ENCODE results near the gene HOXA3.

DNA sequence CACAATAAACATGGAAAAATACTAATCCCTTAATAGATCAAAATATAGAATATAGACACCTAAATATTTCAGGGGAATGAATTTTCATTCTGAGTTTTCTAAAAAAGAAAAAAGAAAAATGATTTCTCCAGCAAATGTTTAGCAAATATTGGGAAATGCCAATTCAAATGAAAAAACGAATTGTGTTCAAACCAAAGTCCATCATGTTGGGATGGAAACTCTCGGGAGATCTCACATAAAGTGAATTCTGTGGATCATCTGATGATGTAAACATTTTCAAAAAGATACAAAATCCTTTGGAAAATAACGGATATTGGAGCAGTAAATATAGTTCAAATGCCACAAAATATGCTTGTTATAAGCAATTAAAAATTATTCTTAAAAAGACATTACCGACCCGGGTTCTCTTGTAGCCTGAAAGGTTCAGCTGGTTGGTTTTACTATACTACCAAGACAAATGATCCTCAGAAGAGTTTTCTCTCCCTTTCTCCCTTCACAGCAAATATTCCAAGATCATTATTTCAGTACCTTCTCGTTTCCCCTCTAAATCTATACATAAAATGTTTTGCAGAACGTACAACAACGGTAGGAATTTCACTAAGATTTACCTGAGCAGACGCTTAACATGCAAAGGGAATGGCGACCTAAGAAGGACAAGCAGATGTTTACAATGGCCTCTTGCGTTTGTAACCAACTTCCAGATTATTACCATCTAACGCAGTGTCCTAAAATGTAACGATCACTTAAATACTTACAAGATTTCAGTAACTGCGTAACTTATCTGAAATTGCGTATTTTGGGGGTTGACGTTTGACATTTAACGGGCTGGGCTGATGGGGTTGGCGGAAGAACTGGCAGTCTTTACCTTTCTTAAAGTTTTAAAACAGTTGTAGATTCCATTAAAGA is 45.0 kb upstream of the HOXA3 start:
- TF ChIP-seq, protein P1, sequence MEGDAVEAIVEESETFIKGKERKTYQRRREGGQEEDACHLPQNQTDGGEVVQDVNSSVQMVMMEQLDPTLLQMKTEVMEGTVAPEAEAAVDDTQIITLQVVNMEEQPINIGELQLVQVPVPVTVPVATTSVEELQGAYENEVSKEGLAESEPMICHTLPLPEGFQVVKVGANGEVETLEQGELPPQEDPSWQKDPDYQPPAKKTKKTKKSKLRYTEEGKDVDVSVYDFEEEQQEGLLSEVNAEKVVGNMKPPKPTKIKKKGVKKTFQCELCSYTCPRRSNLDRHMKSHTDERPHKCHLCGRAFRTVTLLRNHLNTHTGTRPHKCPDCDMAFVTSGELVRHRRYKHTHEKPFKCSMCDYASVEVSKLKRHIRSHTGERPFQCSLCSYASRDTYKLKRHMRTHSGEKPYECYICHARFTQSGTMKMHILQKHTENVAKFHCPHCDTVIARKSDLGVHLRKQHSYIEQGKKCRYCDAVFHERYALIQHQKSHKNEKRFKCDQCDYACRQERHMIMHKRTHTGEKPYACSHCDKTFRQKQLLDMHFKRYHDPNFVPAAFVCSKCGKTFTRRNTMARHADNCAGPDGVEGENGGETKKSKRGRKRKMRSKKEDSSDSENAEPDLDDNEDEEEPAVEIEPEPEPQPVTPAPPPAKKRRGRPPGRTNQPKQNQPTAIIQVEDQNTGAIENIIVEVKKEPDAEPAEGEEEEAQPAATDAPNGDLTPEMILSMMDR (IDR thresholded peaks at IDR 0.05): no peak
- no peak for TF ChIP-seq CEBPB (IDR thresholded peaks at IDR 0.05)
- TF ChIP-seq SMC3 (IDR thresholded peaks at IDR 0.05): no peak
- TF ChIP-seq TP53 (CRISPR knock-in tag; IDR thresholded peaks at IDR 0.05): no peak
- TF ChIP-seq, protein P2, sequence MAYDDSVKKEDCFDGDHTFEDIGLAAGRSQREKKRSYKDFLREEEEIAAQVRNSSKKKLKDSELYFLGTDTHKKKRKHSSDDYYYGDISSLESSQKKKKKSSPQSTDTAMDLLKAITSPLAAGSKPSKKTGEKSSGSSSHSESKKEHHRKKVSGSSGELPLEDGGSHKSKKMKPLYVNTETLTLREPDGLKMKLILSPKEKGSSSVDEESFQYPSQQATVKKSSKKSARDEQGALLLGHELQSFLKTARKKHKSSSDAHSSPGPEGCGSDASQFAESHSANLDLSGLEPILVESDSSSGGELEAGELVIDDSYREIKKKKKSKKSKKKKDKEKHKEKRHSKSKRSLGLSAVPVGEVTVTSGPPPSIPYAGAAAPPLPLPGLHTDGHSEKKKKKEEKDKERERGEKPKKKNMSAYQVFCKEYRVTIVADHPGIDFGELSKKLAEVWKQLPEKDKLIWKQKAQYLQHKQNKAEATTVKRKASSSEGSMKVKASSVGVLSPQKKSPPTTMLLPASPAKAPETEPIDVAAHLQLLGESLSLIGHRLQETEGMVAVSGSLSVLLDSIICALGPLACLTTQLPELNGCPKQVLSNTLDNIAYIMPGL (CRISPR knock-in tag; IDR thresholded peaks at IDR 0.05; ENCODE audit: borderline replicate concordance): no peak
- no peak for TF ChIP-seq MAFK (IDR thresholded peaks at IDR 0.05; ENCODE audit: partially characterized antibody)
- TF ChIP-seq RNF2 (IDR thresholded peaks at IDR 0.05; ENCODE audit: borderline replicate concordance, low read depth): no peak
- TF ChIP-seq, protein P3, sequence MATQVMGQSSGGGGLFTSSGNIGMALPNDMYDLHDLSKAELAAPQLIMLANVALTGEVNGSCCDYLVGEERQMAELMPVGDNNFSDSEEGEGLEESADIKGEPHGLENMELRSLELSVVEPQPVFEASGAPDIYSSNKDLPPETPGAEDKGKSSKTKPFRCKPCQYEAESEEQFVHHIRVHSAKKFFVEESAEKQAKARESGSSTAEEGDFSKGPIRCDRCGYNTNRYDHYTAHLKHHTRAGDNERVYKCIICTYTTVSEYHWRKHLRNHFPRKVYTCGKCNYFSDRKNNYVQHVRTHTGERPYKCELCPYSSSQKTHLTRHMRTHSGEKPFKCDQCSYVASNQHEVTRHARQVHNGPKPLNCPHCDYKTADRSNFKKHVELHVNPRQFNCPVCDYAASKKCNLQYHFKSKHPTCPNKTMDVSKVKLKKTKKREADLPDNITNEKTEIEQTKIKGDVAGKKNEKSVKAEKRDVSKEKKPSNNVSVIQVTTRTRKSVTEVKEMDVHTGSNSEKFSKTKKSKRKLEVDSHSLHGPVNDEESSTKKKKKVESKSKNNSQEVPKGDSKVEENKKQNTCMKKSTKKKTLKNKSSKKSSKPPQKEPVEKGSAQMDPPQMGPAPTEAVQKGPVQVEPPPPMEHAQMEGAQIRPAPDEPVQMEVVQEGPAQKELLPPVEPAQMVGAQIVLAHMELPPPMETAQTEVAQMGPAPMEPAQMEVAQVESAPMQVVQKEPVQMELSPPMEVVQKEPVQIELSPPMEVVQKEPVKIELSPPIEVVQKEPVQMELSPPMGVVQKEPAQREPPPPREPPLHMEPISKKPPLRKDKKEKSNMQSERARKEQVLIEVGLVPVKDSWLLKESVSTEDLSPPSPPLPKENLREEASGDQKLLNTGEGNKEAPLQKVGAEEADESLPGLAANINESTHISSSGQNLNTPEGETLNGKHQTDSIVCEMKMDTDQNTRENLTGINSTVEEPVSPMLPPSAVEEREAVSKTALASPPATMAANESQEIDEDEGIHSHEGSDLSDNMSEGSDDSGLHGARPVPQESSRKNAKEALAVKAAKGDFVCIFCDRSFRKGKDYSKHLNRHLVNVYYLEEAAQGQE (IDR thresholded peaks at IDR 0.05): no peak
- no peak for TF ChIP-seq JUN (IDR thresholded peaks at IDR 0.05)
- no peak for TF ChIP-seq BHLHE40 (IDR thresholded peaks at IDR 0.05; ENCODE audit: low read depth, low read length)
